ENCODE results near the gene GTF2F1. TPM values are rescaled to one million over a fixed set of nuclear protein-coding genes. Genes with fewer than 3 reads are reported as not detected.
A peak's percentile ranks its signal among the peaks of the same experiment; 100 is the strongest.

GTF2F1 gene
- total and polyA plus RNA-seq, 9 of the 15 experiments (the other 6 are each of a cell fraction or from before 2014, with no cell fraction given): 4.7 to 75.4 (median 68.4) TPM

DNA sequence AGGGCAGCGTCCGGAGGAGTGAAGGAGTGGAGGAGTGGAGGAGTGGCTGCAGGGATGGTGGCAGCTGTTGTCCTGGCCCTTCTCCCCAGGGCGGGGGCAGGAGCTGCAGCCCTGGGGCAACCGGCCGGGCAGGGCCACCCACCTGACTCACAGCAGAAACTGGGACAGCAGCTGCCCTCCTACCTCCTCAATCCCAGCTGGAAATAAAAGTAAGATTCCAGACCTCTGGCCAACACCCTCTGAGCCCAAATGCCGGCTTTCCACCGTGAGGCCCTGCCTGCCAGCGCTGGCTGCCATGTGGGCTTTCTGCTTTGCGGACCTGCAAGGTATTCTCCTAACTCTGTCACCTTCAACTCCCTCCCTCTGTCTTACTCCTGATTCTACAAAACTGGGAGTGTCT is 35.0 kb downstream of the GTF2F1 start:
- 33% methylated on average over 9 of the region's 9 CpGs for WGBS (ENCODE audit: insufficient coverage, low coverage, missing lambda C conversion rate)
- Histone ChIP-seq H3K36me3 (ENCODE audit: control insufficient read depth, insufficient read depth, low read length) (peaks cover 6% of the 10 kb centered on the region; the same call in 1 of the 3 replicates), H3K4me2 (ENCODE audit: insufficient read depth, low read length) (no peak overlapping the region), H3K4me1 (replicated peaks in 1 of 2; ENCODE audit: control insufficient read depth in 2 of 2, insufficient read depth in 2 of 2, low read length in 2 of 2) (peaks cover 8 to 28% of the 10 kb centered on the region in 2 experiments; a peak in 4 of 5 replicates), H3K4me3 (no peak overlapping the region), H3K27ac (ENCODE audit: extremely low read depth, low read depth, low read length) (no peak overlapping the region), H3K9me1 (ENCODE audit: control insufficient read depth, insufficient read depth, low read length) (no peaks in the 10 kb centered on the region), H3K9me3 (replicated peaks; ENCODE audit: control insufficient read depth, insufficient read depth, low read depth, low read length) (no peaks in the 10 kb centered on the region), H3K9ac (ENCODE audit: insufficient read depth in 1 of 2, low read depth in 2 of 2, low read length in 2 of 2) (peak overlapping the region in 1 of 2 experiments; percentile 83; a peak in 2 of 4 replicates), H4K20me1 (replicated peaks; ENCODE audit: control insufficient read depth, insufficient read depth, low read length) (no peaks in the 10 kb centered on the region), H2AFZ (ENCODE audit: low read depth, low read length) (peak overlapping the region; percentile 54), H3K79me2 (ENCODE audit: control insufficient read depth, insufficient read depth, low read length) (peaks cover 16% of the 10 kb centered on the region), H3K27me3 (ENCODE audit: control insufficient read depth in 2 of 2, insufficient read depth in 2 of 2, low read length in 2 of 2) (no peaks in the 10 kb centered on the region)
- FAIRE-seq (no peak), ATAC-seq (no peak), DNase-seq (ENCODE audit: extremely low read depth in 1 of 4, low spot score in 3 of 4) (peak in 1 of 4 experiments; percentile 14)
- intact Hi-C loops (cut with micrococcal nuclease) (no loop called here), in situ Hi-C loops (cut with MboI) (no loop called here)
- TF ChIP-seq, protein P1, sequence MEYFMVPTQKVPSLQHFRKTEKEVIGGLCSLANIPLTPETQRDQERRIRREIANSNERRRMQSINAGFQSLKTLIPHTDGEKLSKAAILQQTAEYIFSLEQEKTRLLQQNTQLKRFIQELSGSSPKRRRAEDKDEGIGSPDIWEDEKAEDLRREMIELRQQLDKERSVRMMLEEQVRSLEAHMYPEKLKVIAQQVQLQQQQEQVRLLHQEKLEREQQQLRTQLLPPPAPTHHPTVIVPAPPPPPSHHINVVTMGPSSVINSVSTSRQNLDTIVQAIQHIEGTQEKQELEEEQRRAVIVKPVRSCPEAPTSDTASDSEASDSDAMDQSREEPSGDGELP (CRISPR knock-in tag; IDR thresholded peaks at IDR 0.05; ENCODE audit: borderline replicate concordance): 0 out of 2 replicates have a peak, but pooled peaks have one; percentile 12
- TF ChIP-seq STAT5B (CRISPR knock-in tag; IDR thresholded peaks at IDR 0.05) (no peak), FOXK1 (CRISPR knock-in tag; IDR thresholded peaks at IDR 0.05; ENCODE audit: borderline replicate concordance) (no peak)
- no TSS peak for BruUV-seq (replicated peaks)
- CTCF ChIA-PET (ENCODE audit: low intra/inter-chr PET ratio): no interaction called here
- POLR2A ChIA-PET: interaction anchor here (0.9 to 1.6 kb wide), 3 partner anchors 13 to 20 kb away, joined by 3 to 7 read pairs (median 3); partner anchors contain the start of gene ALKBH7

- BruUV-seq (replicated peaks): no TSS peak
- no peaks in the 10 kb centered on the region for H3K27me3 ChIP-seq (ENCODE audit: control insufficient read depth in 2 of 2, insufficient read depth in 2 of 2, low read length in 2 of 2)
- in situ Hi-C loops (cut with MboI) (no loop called here), intact Hi-C loops (cut with micrococcal nuclease) (no loop called here)
- H4K20me1 ChIP-seq (replicated peaks; ENCODE audit: control insufficient read depth, insufficient read depth, low read length): no peaks in the 10 kb centered on the region
- peaks cover 7% of the 10 kb centered on the region for H3K79me2 ChIP-seq (ENCODE audit: control insufficient read depth, insufficient read depth, low read length)
- peaks cover 3% of the 10 kb centered on the region; the same call in 1 of the 2 replicates for H3K9me3 ChIP-seq (replicated peaks; ENCODE audit: control insufficient read depth, insufficient read depth, low read depth, low read length)
- ATAC-seq: no peak
- 5% methylated on average over 14 of the region's 14 CpGs for WGBS (ENCODE audit: insufficient coverage, low coverage, missing lambda C conversion rate)
- no peak overlapping the region for H3K27ac ChIP-seq (ENCODE audit: extremely low read depth, low read depth, low read length)
- peak overlapping the region in 1 of 2 experiments; percentile 68; a peak in 2 of 4 replicates for H3K9ac ChIP-seq (ENCODE audit: insufficient read depth in 1 of 2, low read depth in 2 of 2, low read length in 2 of 2)
- H3K9me1 ChIP-seq (ENCODE audit: control insufficient read depth, insufficient read depth, low read length): no peaks in the 10 kb centered on the region
- no peak overlapping the region for H3K4me2 ChIP-seq (ENCODE audit: insufficient read depth, low read length)
- FAIRE-seq: no peak
- ChIA-PET CTCF (ENCODE audit: low intra/inter-chr PET ratio) (no interaction called here), POLR2A (interaction anchor here (0.5 to 1.6 kb wide), 5 partner anchors 12 to 81 kb away, joined by 3 to 7 read pairs (median 3); partner anchors contain the start of gene ALKBH7)
- peak in 2 of 4 experiments; percentile 23 to 49 for DNase-seq (ENCODE audit: extremely low read depth in 1 of 4, low spot score in 3 of 4)
- no peak overlapping the region for H2AFZ ChIP-seq (ENCODE audit: low read depth, low read length)
- H3K4me1 ChIP-seq (replicated peaks in 1 of 2; ENCODE audit: control insufficient read depth in 2 of 2, insufficient read depth in 2 of 2, low read length in 2 of 2): peaks cover 8 to 22% of the 10 kb centered on the region in 2 experiments; a peak in 4 of 5 replicates
- no peaks in the 10 kb centered on the region for H3K36me3 ChIP-seq (ENCODE audit: control insufficient read depth, insufficient read depth, low read length)
- H3K4me3 ChIP-seq: no peak overlapping the region
- no peak for TF ChIP-seq ZNF695 (CRISPR knock-in tag; IDR thresholded peaks at IDR 0.05)
- peak; percentile 83 for TF ChIP-seq NFIC (IDR thresholded peaks at IDR 0.05)
- 0 out of 2 replicates have a peak, but pooled peaks have one; percentile 19 for TF ChIP-seq VEZF1 (CRISPR knock-in tag; IDR thresholded peaks at IDR 0.05)
- no peak for TF ChIP-seq TRIM28 (IDR thresholded peaks at IDR 0.05)
- peak; percentile 30; the same call in 1 of the 2 replicates for TF ChIP-seq MAX (CRISPR knock-in tag; IDR thresholded peaks at IDR 0.05)
- TF ChIP-seq ADNP (tag; IDR thresholded peaks at IDR 0.05): peak; percentile 50; the same call in 1 of the 2 replicates
- TF ChIP-seq POLR3A (IDR thresholded peaks at IDR 0.05; ENCODE audit: borderline replicate concordance, extremely low read depth, insufficient read depth, insufficient read length): peak; percentile 39
- peak; percentile 34; the same call in 1 of the 2 replicates for TF ChIP-seq CBFA2T3 (IDR thresholded peaks at IDR 0.05)
- no peak for TF ChIP-seq NR2C1 (IDR thresholded peaks at IDR 0.05)
- no peak for TF ChIP-seq NR2C1 (tag; IDR thresholded peaks at IDR 0.05)
- 0 out of 2 replicates have a peak, but pooled peaks have one; percentile 21 for TF ChIP-seq L3MBTL2 (IDR thresholded peaks at IDR 0.05)
Measured at GRCh38 chr19:6357174-6357573, 35.8 kb downstream of the GTF2F1 start.

All from K562 (cell line).